DMS53 treated with DMSO at 0.1 percent for 48 hours (cell line): ENCODE measurements around the gene THRAP3.

Experiments
- DNase-seq: peaks from one replicate; lab custom pipeline; 2025; ENCODE audit not compliant: unreplicated experiment; lab: John Stamatoyannopoulos, UW

The THRAP3 gene

GRCh38 chr1:36351227-36351977, 127.2 kb downstream of the THRAP3 start:
- DNase-seq = no peak

DNA sequence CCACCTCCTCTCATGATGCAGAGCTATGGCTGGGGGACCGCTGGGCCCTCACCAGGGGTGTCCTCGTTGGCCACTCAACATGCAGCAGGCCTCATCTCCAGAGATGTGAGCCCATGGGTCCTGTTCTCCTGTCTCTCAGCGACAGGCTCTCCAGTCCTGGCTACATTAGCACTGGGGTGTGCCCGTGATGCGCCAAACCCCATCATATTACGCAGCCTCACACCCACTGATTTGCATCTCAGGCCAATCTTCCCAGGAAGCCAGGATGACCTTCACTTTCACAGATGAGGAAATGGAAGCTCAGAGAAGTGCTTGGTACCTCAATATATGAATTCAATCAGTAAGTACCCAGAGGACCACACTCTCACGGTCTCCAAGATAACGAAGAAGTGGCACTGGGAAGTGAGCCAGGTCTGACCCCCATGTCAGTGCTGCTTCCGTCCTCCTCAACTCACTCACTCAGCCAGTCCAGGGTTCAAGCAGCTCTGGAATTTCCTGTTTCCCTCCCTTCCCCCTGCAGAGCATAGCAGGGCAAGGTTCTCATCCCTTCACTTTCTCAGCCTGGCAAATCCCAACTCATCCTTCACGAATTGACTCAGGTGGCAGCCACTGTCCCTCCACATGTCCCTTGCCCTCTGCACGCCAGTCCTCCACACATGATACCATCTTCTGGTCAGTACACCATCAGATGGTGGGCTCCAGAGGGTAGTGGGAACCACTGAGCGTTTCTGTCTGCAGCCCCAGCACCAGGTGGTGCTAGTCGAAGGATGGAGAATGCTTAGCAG, 128.1 kb downstream of the THRAP3 start:
- no peak for DNase-seq

- DNase-seq = no peak
Measured at GRCh38 chr1:36352910-36353878, 129.0 kb downstream of the THRAP3 start.

DNA sequence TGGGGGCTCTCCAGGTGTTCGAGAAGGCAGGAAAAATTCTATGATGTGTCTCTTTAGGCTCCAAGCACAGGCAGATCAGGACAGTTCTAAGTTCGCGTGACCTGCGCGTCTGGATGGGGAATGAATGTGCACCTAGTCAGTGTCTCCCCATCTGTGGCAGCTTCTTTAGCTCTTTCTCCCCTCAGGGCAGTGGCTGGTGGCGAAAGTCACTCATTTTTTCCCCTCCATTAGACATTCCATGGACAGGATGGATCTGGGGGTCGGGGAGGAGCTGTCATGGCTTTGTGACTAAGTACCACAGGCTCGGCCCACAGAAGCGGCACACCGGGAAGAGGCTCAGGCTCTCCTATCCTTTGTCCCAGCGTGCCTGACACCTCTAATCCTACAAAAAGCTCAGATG, 130.2 kb downstream of the THRAP3 start:
- no peak for DNase-seq
